Activated naive CD4-positive, alpha-beta T cell treated with anti-CD3 and anti-CD28 coated beads, Interleukin-2, amount 10 ng/mL, durations not matched to agents 7 days and 5 days (primary cell): Measurements from ENCODE around the gene SMDT1.
"Not testable (repeated sequence)": the region's sequence is repeated elsewhere in the genome, so short reads cannot be mapped to it uniquely, and the experiment has no call there.

Experiments used
- CTCF ChIA-PET: fragments of 350-600 bp; sonication (Branson Sonifier 250); formaldehyde crosslinking; loops from one replicate; lab custom pipeline; 2021; ENCODE audit warnings: antibody characterized with exemption; lab: Charles Lee
- DNase-seq: peaks from one replicate; pipeline ENCODE4 v3.0.0-alpha.2; 2020
- H3K27ac Mint-ChIP-seq: one replicate; pipeline ENCODE4 v1.8.0; 2021; ENCODE audit warnings: mild to moderate bottlenecking, moderate library complexity, mixed read lengths
- H3K27me3 Mint-ChIP-seq: one replicate; pipeline ENCODE4 v1.8.0; 2021; ENCODE audit warnings: mild to moderate bottlenecking, mixed read lengths
- H3K36me3 Mint-ChIP-seq: one replicate; pipeline ENCODE4 v1.8.0; 2021; ENCODE audit warnings: mixed read lengths
- H3K4me1 Mint-ChIP-seq: one replicate; pipeline ENCODE4 v1.8.0; 2021; ENCODE audit warnings: mixed read lengths
- H3K4me3 Mint-ChIP-seq: one replicate; pipeline ENCODE4 v1.8.0; 2021; ENCODE audit warnings: mild to moderate bottlenecking, moderate library complexity, mixed read lengths
- H3K9me3 Mint-ChIP-seq: one replicate; pipeline ENCODE4 v1.8.0; 2021; ENCODE audit warnings: mixed read lengths

SMDT1 gene

GRCh38 chr22:42065438-42066125 is 13.9 kb upstream of the SMDT1 start:
- Mint-ChIP-seq H3K27me3 (no peaks in the 10 kb centered on the region), H3K27ac (no peak overlapping the region), H3K4me1 (peaks cover 21% of the 10 kb centered on the region), H3K4me3 (no peak overlapping the region), H3K36me3 (peaks cover 54% of the 10 kb centered on the region), H3K9me3 (no peaks in the 10 kb centered on the region)
- CTCF ChIA-PET: interaction anchor here (1.0 to 1.3 kb wide), 2 partner anchors 21 to 53 kb away, joined by 3 to 4 read pairs; no protein-coding TSS in a partner anchor
- DNase-seq: no peak

GRCh38 chr22:42066126-42066761 is 13.3 kb upstream of the SMDT1 start:
- no peak overlapping the region for H3K4me3 Mint-ChIP-seq
- no peaks in the 10 kb centered on the region for H3K27me3 Mint-ChIP-seq
- H3K27ac Mint-ChIP-seq: no peak overlapping the region
- DNase-seq: no peak
- H3K9me3 Mint-ChIP-seq: no peaks in the 10 kb centered on the region
- peaks cover 27% of the 10 kb centered on the region for H3K4me1 Mint-ChIP-seq
- H3K36me3 Mint-ChIP-seq: peaks cover 47% of the 10 kb centered on the region
- CTCF ChIA-PET: no interaction called here

DNA sequence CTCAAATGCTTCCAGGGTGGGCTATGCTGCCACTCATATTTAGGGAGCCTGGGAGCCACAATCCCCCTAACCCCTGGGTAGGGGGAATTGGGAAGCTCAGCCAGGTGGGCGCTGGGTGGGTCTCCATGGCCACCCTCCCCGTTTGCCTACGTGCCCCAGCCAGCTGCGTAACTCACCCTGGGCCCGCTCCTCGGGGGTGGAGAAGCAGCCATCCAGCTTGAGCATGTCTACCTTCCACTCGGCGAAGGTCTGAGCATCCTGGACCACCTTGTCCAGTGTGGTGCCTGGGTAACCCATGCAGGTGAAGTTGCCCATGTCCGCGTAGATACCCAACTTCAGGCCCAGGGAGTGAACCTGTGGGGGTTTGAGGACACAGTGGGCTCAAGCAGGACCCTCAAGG is 12.6 kb upstream of the SMDT1 start:
- no peak overlapping the region for H3K27ac Mint-ChIP-seq
- no peak overlapping the region for H3K4me3 Mint-ChIP-seq
- peaks cover 34% of the 10 kb centered on the region for H3K4me1 Mint-ChIP-seq
- no peak for DNase-seq
- CTCF ChIA-PET: no interaction called here
- H3K36me3 Mint-ChIP-seq: peaks cover 43% of the 10 kb centered on the region
- H3K27me3 Mint-ChIP-seq: no peaks in the 10 kb centered on the region
- no peaks in the 10 kb centered on the region for H3K9me3 Mint-ChIP-seq

DNA sequence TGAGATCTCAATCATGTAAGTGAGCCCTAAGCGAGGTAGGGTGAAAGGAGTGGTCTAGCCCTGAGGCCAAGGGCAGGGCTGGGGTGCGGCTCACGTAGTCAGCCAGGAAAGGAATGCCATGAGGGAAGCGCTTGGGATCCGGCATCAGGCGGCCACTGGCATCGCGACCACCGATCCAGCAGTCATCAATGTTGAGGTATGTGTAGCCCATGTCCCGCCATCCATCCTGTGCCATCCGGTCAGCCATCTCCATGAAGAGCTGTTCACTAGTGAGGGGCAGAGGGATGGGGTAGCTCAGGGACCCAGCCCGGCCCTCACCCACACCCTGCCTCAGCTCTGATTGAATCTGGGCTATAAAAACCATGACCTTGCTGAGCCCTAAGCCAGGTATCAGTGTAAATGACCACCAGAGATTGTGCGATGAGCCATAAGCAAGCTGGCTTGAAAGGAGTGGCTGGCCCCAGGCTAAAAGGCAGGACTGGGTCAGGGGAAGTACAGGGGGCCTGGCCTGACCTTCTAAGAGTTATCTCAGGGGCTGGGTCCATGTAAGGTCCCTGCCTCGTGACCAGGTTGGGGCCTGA is 11.7 kb upstream of the SMDT1 start:
- CTCF ChIA-PET: no interaction called here
- Mint-ChIP-seq H3K36me3 (peaks cover 38% of the 10 kb centered on the region), H3K27me3 (no peaks in the 10 kb centered on the region), H3K4me3 (no peak overlapping the region), H3K9me3 (no peaks in the 10 kb centered on the region), H3K27ac (no peak overlapping the region), H3K4me1 (peaks cover 39% of the 10 kb centered on the region)
- no peak for DNase-seq

DNA sequence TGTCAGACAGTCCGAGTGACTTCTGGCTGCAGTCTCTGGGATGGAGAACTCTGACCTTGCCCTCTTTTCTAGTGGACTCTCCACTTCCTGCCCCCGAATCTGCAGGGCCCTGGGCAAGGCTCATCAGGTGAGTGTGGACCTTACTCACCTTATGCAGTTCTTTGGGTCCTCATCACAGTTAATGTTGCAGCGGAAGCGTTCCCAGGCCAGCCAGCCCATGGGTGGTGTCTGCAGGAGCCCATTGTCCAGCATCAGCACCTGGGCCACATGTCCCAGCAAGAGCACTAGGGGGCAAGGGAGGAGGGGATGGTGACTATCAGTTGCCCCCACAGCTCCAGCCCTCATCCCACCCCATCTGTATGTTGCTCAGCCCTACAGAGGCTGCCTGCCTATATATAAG is 11.2 kb upstream of the SMDT1 start:
- no peaks in the 10 kb centered on the region for H3K27me3 Mint-ChIP-seq
- CTCF ChIA-PET: no interaction called here
- H3K36me3 Mint-ChIP-seq: peaks cover 34% of the 10 kb centered on the region
- H3K4me1 Mint-ChIP-seq: peaks cover 43% of the 10 kb centered on the region
- H3K27ac Mint-ChIP-seq: no peak overlapping the region
- no peaks in the 10 kb centered on the region for H3K9me3 Mint-ChIP-seq
- H3K4me3 Mint-ChIP-seq: no peak overlapping the region
- no peak for DNase-seq

DNA sequence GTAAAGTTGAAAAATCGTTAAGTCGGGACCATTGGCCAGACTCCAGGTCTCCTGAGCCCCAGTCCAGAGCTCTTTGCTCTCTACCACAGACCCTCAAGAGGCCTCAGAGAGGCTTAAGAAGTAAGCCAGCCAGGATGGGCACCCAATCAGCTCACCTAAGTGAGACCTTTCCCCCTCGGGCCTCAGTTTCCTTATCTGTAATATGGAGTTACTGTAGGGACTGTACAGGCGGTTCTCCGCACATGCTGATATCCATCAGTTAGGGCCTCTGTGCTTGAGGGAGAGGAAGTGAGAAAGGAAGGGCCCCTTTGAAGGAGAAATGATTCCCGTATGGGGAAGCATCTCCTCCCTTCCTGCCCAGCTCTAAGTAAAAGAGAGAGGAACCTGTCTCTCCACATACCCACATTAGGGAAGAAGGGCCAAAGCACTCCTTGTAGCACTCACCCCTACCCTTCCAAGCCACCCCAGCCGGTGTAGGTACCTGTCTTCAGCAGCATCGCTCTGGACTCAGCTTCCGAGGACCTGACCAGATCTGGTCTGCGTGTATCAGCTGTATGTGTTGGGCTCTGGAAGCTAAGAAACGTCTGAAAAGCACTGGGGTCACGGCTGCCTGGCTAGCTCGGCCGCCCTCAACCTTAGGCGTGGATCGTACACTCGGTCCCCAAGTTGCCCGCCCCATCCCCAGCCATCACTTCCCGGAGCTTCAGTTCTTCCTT is 9.5 kb upstream of the SMDT1 start:
- peak overlapping the region; percentile 92 for H3K27ac Mint-ChIP-seq
- no peaks in the 10 kb centered on the region for H3K9me3 Mint-ChIP-seq
- peaks cover 54% of the 10 kb centered on the region for H3K4me1 Mint-ChIP-seq
- H3K4me3 Mint-ChIP-seq: peak overlapping the region; percentile 85
- no peaks in the 10 kb centered on the region for H3K27me3 Mint-ChIP-seq
- CTCF ChIA-PET: interaction anchor here (0.8 kb wide), 1 partner anchor 101 kb away, joined by 3 read pairs; no protein-coding TSS in a partner anchor
- peaks cover 30% of the 10 kb centered on the region for H3K36me3 Mint-ChIP-seq
- DNase-seq: no peak

DNA sequence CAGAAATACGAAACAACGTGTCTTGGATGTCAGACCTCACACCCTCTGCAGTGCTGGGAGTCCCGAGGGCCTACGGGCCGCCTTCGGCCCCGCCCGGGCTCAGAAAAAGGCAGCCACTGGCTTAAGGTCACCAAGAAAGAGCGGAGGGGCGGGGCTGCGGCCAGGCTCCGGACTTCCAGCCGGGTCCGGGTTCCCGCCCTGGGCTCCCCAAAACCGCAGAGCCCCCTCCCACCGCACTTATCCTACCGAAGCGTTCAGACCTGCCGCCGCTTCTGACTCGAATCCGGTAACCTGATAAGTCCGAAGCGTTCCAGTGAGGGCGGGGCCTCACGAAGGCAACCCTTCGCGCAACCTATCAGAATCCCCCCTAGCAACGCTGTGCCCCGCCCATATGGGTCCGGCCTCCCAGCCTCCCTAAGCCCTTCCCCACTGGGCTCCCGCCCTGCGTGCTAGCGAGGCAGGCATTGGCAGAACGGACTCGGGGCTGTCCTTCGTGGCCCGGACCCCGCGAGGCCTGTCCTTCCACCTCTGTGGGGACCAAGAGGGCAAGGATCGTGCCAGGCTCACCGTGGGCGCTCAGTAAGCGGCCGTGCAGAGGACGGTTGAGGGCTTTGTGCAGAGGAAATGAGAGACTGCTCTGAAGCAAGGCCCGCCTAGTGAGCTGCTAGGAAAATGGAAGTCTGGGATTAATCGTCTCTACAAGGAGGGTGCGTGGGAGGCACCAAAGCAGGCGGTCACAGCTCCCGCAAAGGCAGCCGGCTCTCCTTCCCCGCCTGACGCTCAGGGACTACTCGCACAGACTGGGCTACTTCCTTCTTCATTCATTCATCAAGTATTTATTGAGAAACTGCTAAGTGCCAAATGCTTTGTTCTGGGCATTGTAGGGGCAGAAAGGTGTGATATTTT is 8.7 kb upstream of the SMDT1 start, which contains the start of gene NAGA:
Gene NAGA, minus strand, starts transcription at position 296 of the 906 bp plus-strand sequence. CDS start 515 bp downstream, outside the sequence.
- Mint-ChIP-seq H3K27ac (peak within 1 kb of the TSS; percentile 92), H3K4me3 (peak within 1 kb of the TSS; percentile 85), H3K9me3 (no peaks in the 10 kb centered on the region), H3K27me3 (no peaks in the 10 kb centered on the region), H3K4me1 (peaks cover 55% of the 10 kb centered on the region), H3K36me3 (peaks cover 23% of the 10 kb centered on the region)
- CTCF ChIA-PET: interaction anchor here (0.8 kb wide), 1 partner anchor 102 kb away, joined by 3 read pairs; no protein-coding TSS in a partner anchor
- DNase-seq: peak; percentile 98

DNA sequence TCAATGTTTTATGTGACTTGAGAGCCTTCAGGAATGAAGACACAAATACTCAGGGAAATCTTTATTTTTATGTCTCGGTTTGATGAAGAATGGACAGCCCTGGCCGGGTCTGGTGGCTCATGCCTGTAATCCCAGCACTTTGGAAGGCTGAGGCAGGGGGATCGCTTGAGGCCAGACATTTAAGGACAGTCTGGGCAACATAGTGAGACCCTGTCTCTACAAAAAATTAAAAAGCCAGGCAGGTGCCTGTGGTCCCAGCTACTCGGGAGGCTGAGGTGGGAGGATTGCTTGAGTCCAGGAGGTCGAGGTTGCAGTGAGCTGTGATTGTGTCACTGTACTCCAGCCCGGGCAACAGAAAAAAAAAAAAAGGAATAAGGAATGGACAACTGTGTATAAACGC is 8.0 kb upstream of the SMDT1 start:
- Mint-ChIP-seq H3K4me3 (peak overlapping the region; percentile 85), H3K36me3 (peaks cover 20% of the 10 kb centered on the region), H3K27ac (peak overlapping the region; percentile 92), H3K4me1 (peaks cover 55% of the 10 kb centered on the region)
- CTCF ChIA-PET, H3K9me3 Mint-ChIP-seq, DNase-seq, H3K27me3 Mint-ChIP-seq: not testable (repeated sequence)

DNA sequence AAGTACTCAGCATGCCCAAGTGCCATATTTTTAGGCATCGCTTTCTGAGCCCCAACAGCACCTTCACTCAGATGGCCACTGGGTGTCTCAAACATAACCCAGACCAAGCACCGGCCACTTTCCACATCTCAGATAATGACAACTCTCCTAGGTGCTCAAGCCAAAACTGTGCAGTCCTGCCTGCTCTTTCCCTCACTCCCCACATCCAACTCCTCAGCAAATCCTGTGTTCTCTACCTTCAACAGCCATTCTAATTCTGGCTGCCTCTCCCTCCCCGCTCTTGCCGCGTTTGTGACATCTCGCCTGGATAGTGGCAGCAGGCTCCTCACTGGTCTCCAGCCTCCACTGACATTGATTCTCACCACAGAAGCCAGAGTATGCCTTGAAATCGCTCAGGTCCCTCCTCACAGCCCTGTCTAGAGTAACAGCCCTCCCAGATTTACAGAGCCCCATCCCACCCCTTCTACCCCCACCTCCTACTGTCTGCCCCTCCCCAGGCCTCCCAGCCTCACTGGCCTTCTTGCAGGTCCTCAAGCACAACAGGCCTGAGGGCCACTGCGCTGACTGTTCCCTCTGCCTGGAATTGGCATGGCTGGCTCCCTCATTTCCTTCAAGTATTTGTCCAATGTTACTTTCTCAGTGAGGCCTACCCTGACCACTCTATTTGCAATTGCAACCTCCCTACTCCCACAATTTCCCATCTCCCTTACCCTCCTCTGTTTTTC is 6.7 kb upstream of the SMDT1 start:
- no peak for DNase-seq
- no peaks in the 10 kb centered on the region for H3K27me3 Mint-ChIP-seq
- peak overlapping the region; percentile 64 for H3K4me3 Mint-ChIP-seq
- H3K27ac Mint-ChIP-seq: no peak overlapping the region
- CTCF ChIA-PET: interaction anchor here (1.4 kb wide), 1 partner anchor 105 kb away, joined by 6 read pairs; no protein-coding TSS in a partner anchor
- H3K9me3 Mint-ChIP-seq: no peaks in the 10 kb centered on the region
- H3K4me1 Mint-ChIP-seq: peaks cover 55% of the 10 kb centered on the region
- H3K36me3 Mint-ChIP-seq: peaks cover 13% of the 10 kb centered on the region

- Mint-ChIP-seq H3K27me3 (no peaks in the 10 kb centered on the region), H3K9me3 (no peaks in the 10 kb centered on the region), H3K36me3 (peaks cover 7% of the 10 kb centered on the region), H3K4me1 (peaks cover 56% of the 10 kb centered on the region), H3K4me3 (peak overlapping the region; percentile 64), H3K27ac (peak overlapping the region; percentile 79)
- DNase-seq: no peak
- CTCF ChIA-PET: interaction anchor here (1.4 kb wide), 1 partner anchor 106 kb away, joined by 6 read pairs; no protein-coding TSS in a partner anchor
These were observed 5.9 kb upstream of the SMDT1 start for GRCh38 chr22:42073621-42074041.

DNA sequence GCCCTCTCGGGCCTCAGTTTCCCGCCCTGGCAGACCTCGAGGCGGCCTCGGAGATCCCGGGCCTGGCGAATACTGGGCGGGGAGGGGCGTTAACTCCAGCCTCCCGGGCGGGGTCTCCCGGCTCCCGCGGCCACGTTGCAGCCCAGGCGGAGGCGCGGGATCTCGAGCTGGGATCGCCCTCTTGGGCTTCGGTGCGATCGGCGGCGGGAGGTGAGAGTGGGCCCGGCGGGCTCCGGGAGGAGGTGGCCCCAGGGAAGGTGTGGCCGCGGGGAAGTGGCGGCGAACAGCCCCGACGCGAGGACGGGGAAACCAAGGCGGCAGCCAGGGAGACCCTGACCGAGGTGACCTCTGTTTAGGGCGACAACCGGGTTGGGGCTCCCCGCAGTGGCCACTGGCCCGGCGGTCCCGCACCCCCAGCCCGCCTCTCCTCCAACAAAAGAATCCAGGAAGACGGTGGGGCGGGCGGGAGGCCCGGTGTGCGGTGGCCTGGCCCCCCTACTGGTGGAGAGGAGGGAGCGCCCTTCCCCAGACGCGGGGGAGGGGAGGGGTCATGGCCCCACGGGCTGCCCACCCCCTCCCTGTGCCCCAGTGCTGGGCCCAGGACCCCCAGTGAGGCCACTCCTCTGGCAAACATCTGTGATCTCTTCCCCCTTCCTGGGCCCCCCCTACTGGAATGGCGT is 5.2 kb upstream of the SMDT1 start, which contains the start of gene PHETA2:
Gene PHETA2, plus strand, starts transcription at position 117 of the 680 bp plus-strand sequence. CDS start 3,046 bp downstream, outside the sequence.
- Mint-ChIP-seq H3K27me3 (no peaks in the 10 kb centered on the region), H3K27ac (peak within 1 kb of the TSS; percentile 79), H3K4me1 (peaks cover 57% of the 10 kb centered on the region), H3K9me3 (no peaks in the 10 kb centered on the region), H3K4me3 (peak within 1 kb of the TSS; percentile 64), H3K36me3 (peaks cover 5% of the 10 kb centered on the region)
- DNase-seq: peak; percentile 75
- CTCF ChIA-PET: interaction anchor here (1.4 kb wide), 1 partner anchor 107 kb away, joined by 6 read pairs; no protein-coding TSS in a partner anchor
